Karpas-422 (cell line): ENCODE data around the gene PSMD11. TPM values are rescaled to one million over a fixed set of nuclear protein-coding genes. Genes with fewer than 3 reads are reported as not detected.
"Not testable (repeated sequence)": the region's sequence is repeated elsewhere in the genome, so short reads cannot be mapped to it uniquely, and the experiment has no call there.

Experiments used
- DNase-seq: peaks from one replicate; pipeline ENCODE4 v3.0.0-alpha.2; 2015
- H2AFZ ChIP-seq: fragments of 200-600 bp; sonication (generic); 2 replicates; pipeline ENCODE4 v1.6.1; 2014; ENCODE audit warnings: antibody characterized with exemption, low read length, mixed read lengths
- H3K27ac ChIP-seq: fragments of 200-600 bp; sonication (generic); 2 replicates; pipeline ENCODE4 v1.5.1; 2014; ENCODE audit warnings: mild to moderate bottlenecking, low read length, moderate library complexity
- H3K27me3 ChIP-seq: fragments of 200-600 bp; sonication (generic); 2 replicates; pipeline ENCODE4 v1.6.1; 2014; ENCODE audit warnings: low read length, mixed read lengths
- H3K36me3 ChIP-seq: fragments of 200-600 bp; sonication (generic); 2 replicates; pipeline ENCODE4 v1.6.1; 2014; ENCODE audit warnings: low read length, mixed read lengths; ENCODE audit not compliant: insufficient read depth
- H3K4me1 ChIP-seq: fragments of 200-600 bp; sonication (generic); 2 replicates; pipeline ENCODE4 v1.6.1; 2014; ENCODE audit warnings: mild to moderate bottlenecking, low read length, mixed read lengths
- H3K4me2 ChIP-seq: fragments of 200-600 bp; sonication (generic); 2 replicates; pipeline ENCODE4 v1.6.1; 2014; ENCODE audit warnings: low read length, low read depth, mild to moderate bottlenecking; ENCODE audit not compliant: poor library complexity, severe bottlenecking
- H3K4me3 ChIP-seq: fragments of 200-600 bp; sonication (generic); 2 replicates; pipeline ENCODE4 v1.5.1; 2014; ENCODE audit warnings: mild to moderate bottlenecking, antibody characterized with exemption, low read length, mixed read lengths
- H3K79me2 ChIP-seq: fragments of 200-600 bp; sonication (generic); 2 replicates; pipeline ENCODE4 v1.6.1; 2014; ENCODE audit warnings: mild to moderate bottlenecking, low read length, mixed read lengths
- H3K9ac ChIP-seq: fragments of 200-600 bp; sonication (generic); 2 replicates; pipeline ENCODE4 v1.6.0; 2014; ENCODE audit warnings: low read length
- H3K9me2 ChIP-seq: fragments of 200-600 bp; sonication (generic), shearing (Covaris generic); replicated peaks from 2 replicates; pipeline ENCODE4 v1.6.0; 2014; ENCODE audit warnings: mild to moderate bottlenecking, low read length, moderate library complexity; ENCODE audit not compliant: insufficient read depth
- H3K9me3 ChIP-seq: fragments of 300-700, 200-600 bp; sonication (generic); 2 replicates; pipeline ENCODE4 v1.6.1; 2014; ENCODE audit warnings: low read length, mixed read lengths
- H4K20me1 ChIP-seq: fragments of 200-600 bp; sonication (generic); 2 replicates; pipeline ENCODE4 v1.6.1; 2014; ENCODE audit warnings: mild to moderate bottlenecking, antibody characterized with exemption, low read length, low read depth; ENCODE audit not compliant: insufficient read depth
- total RNA-seq: library from RNA; depleted of rRNA; stranded (reverse); fragments of >200 nt; shearing (Covaris generic); gene quantifications from 2 replicates; pipeline ENCODE4 v1.2.3, GENCODE V29; 2014; ENCODE audit warnings: low replicate concordance

Gene PSMD11
- total RNA-seq, 1 experiment from 2014 or later = 79.6 TPM

GRCh38 chr17:32443827-32444300, 446 bp upstream of the PSMD11 start:
- Histone ChIP-seq H3K4me3 (peak overlapping the region; percentile 89), H3K27me3 (no peaks in the 10 kb centered on the region), H4K20me1 (peaks cover 17% of the 10 kb centered on the region; the same call in 1 of the 2 replicates), H3K9me2 (no peaks in the 10 kb centered on the region), H3K4me1 (peaks cover 23% of the 10 kb centered on the region), H2AFZ (peak overlapping the region; percentile 99), H3K36me3 (peaks cover 20% of the 10 kb centered on the region), H3K9ac (peak overlapping the region; percentile 65), H3K27ac (no peak overlapping the region), H3K9me3 (no peaks in the 10 kb centered on the region), H3K4me2 (peak overlapping the region; percentile 86), H3K79me2 (peaks cover 45% of the 10 kb centered on the region)
- DNase-seq = no peak

GRCh38 chr17:32445074-32445415, 735 bp downstream of the PSMD11 start:
- no peak overlapping the region for H2AFZ ChIP-seq
- peaks cover 57% of the 10 kb centered on the region for H3K79me2 ChIP-seq
- peaks cover 17% of the 10 kb centered on the region; the same call in 1 of the 2 replicates for H4K20me1 ChIP-seq
- DNase-seq = peak; percentile 57
- peaks cover 29% of the 10 kb centered on the region for H3K36me3 ChIP-seq
- H3K9me2 ChIP-seq = no peaks in the 10 kb centered on the region
- H3K27ac ChIP-seq = no peak overlapping the region; the same call in 1 of the 2 replicates
- H3K9me3 ChIP-seq = no peaks in the 10 kb centered on the region
- H3K27me3 ChIP-seq = no peaks in the 10 kb centered on the region
- H3K4me2 ChIP-seq = peak overlapping the region; percentile 84
- H3K4me1 ChIP-seq = peaks cover 28% of the 10 kb centered on the region
- H3K4me3 ChIP-seq = peak overlapping the region; percentile 89
- peak overlapping the region; percentile 92 for H3K9ac ChIP-seq

GRCh38 chr17:32445497-32445896, 1.2 kb downstream of the PSMD11 start:
- Histone ChIP-seq H3K36me3 (peaks cover 29% of the 10 kb centered on the region), H4K20me1 (peaks cover 17% of the 10 kb centered on the region; the same call in 1 of the 2 replicates), H3K9ac (peak overlapping the region; percentile 92), H3K27ac (no peak overlapping the region), H3K27me3 (no peaks in the 10 kb centered on the region), H3K4me3 (peak overlapping the region; percentile 89), H2AFZ (no peak overlapping the region), H3K9me2 (no peaks in the 10 kb centered on the region), H3K79me2 (peaks cover 60% of the 10 kb centered on the region), H3K4me1 (peaks cover 30% of the 10 kb centered on the region), H3K9me3 (no peaks in the 10 kb centered on the region), H3K4me2 (peak overlapping the region; percentile 84)
- DNase-seq = no peak

GRCh38 chr17:32445971-32446370, 1.7 kb downstream of the PSMD11 start:
- peaks cover 65% of the 10 kb centered on the region for H3K79me2 ChIP-seq
- H3K4me2 ChIP-seq = peak overlapping the region; percentile 84
- H3K9me2 ChIP-seq = no peaks in the 10 kb centered on the region
- DNase-seq = no peak
- H3K27ac ChIP-seq = no peak overlapping the region
- H3K36me3 ChIP-seq = peaks cover 31% of the 10 kb centered on the region
- H4K20me1 ChIP-seq = peaks cover 17% of the 10 kb centered on the region; the same call in 1 of the 2 replicates
- H3K9ac ChIP-seq = peak overlapping the region; percentile 92
- H3K27me3 ChIP-seq = no peaks in the 10 kb centered on the region
- peaks cover 34% of the 10 kb centered on the region for H3K4me1 ChIP-seq
- no peak overlapping the region for H2AFZ ChIP-seq
- no peaks in the 10 kb centered on the region for H3K9me3 ChIP-seq
- peak overlapping the region; percentile 89 for H3K4me3 ChIP-seq

GRCh38 chr17:32446949-32447348, 2.6 kb downstream of the PSMD11 start:
- Histone ChIP-seq H3K9ac (no peak overlapping the region), H3K27me3 (no peaks in the 10 kb centered on the region), H3K36me3 (peaks cover 37% of the 10 kb centered on the region), H3K27ac (no peak overlapping the region), H3K4me2 (peak overlapping the region; percentile 84), H3K9me3 (no peaks in the 10 kb centered on the region), H4K20me1 (peaks cover 17% of the 10 kb centered on the region; the same call in 1 of the 2 replicates), H2AFZ (no peak overlapping the region), H3K4me1 (peaks cover 38% of the 10 kb centered on the region), H3K4me3 (no peak overlapping the region), H3K9me2 (no peaks in the 10 kb centered on the region), H3K79me2 (peaks cover 74% of the 10 kb centered on the region)
- no peak for DNase-seq

GRCh38 chr17:32449963-32450362, 5.7 kb downstream of the PSMD11 start:
- H3K4me3 ChIP-seq = no peak overlapping the region
- peaks cover 65% of the 10 kb centered on the region for H3K36me3 ChIP-seq
- H3K9me3 ChIP-seq = no peaks in the 10 kb centered on the region
- no peaks in the 10 kb centered on the region for H3K27me3 ChIP-seq
- peaks cover 31% of the 10 kb centered on the region for H3K4me1 ChIP-seq
- no peak overlapping the region for H3K9ac ChIP-seq
- H4K20me1 ChIP-seq = peaks cover 17% of the 10 kb centered on the region; the same call in 1 of the 2 replicates
- H3K4me2 ChIP-seq = no peak overlapping the region
- no peaks in the 10 kb centered on the region for H3K9me2 ChIP-seq
- no peak overlapping the region for H3K27ac ChIP-seq
- peaks cover 97% of the 10 kb centered on the region for H3K79me2 ChIP-seq
- no peak overlapping the region for H2AFZ ChIP-seq
- DNase-seq = no peak

GRCh38 chr17:32450379-32450778, 6.1 kb downstream of the PSMD11 start:
- Histone ChIP-seq H3K36me3 (peaks cover 70% of the 10 kb centered on the region), H3K4me1 (peaks cover 31% of the 10 kb centered on the region), H3K79me2 (peaks cover 97% of the 10 kb centered on the region), H4K20me1 (peaks cover 16% of the 10 kb centered on the region; the same call in 1 of the 2 replicates)
- H3K4me3 ChIP-seq, H3K9me2 ChIP-seq, H3K4me2 ChIP-seq, H3K27me3 ChIP-seq, H3K9ac ChIP-seq, H3K27ac ChIP-seq, H2AFZ ChIP-seq, H3K9me3 ChIP-seq, DNase-seq: not testable (repeated sequence)

- Histone ChIP-seq H3K9ac (no peak overlapping the region), H3K4me3 (no peak overlapping the region), H3K27me3 (no peaks in the 10 kb centered on the region), H3K27ac (no peak overlapping the region), H3K36me3 (peaks cover 69% of the 10 kb centered on the region), H3K9me3 (no peaks in the 10 kb centered on the region), H3K79me2 (peaks cover 88% of the 10 kb centered on the region), H4K20me1 (peaks cover 2% of the 10 kb centered on the region; the same call in 1 of the 2 replicates), H3K4me1 (peaks cover 16% of the 10 kb centered on the region), H3K9me2 (no peaks in the 10 kb centered on the region), H2AFZ (no peak overlapping the region), H3K4me2 (no peak overlapping the region)
- DNase-seq = no peak
Observed at GRCh38 chr17:32451879-32452278, 7.6 kb downstream of the PSMD11 start.
